Measurements from ENCODE around the gene TDRD6.

- TF ChIP-seq HDGF (IDR thresholded peaks at IDR 0.05; ENCODE audit: borderline replicate concordance) = no peak
- TF ChIP-seq BHLHE40 (IDR thresholded peaks at IDR 0.05; ENCODE audit: borderline replicate concordance) = no peak
Observed at GRCh38 chr6:46677314-46677654, 10.4 kb upstream of the TDRD6 start.

Measured in HEK293T (cell line).